ENCODE measurements around the gene CHRNA4.
"Not testable (repeated sequence)": the region's sequence is repeated elsewhere in the genome, so short reads cannot be mapped to it uniquely, and the experiment has no call there.

The CHRNA4 gene

GRCh38 chr20:63347950-63348827 is 13.0 kb downstream of the CHRNA4 start:
- no peak for DNase-seq

DNA sequence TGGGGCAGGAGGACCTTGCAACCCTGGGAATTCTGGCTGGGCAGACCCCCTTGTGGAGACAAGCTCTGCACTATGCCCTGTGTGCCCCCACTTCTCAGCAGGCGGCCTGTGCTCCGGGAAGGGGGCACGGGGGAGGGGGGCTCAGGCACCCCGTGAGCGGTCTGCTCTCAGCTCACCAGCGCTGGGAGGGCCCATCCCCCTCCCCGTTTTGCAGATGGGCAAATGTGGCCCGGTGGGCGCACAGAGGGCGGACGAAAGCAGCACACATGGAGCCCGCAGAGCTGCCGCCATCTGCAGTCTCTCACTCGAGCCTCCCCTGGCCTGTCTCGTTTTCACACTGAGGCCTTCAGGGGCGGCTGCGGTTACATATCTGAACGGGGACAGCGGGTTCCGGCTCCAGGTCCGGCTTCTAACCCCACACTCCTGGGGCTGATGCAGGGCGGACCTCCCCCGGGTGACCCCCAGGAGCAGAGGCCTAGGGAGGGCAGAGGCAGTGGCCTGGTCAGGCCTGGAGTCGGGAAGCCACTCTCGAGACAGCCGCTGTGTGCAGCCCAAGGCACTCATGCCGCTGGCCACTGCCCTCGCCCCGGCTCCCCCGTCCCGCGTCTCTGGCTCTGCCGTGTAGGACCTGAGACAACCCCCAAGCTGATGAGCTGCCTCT is 13.9 kb downstream of the CHRNA4 start:
- no peak for DNase-seq

GRCh38 chr20:63346131-63347080 is 14.7 kb downstream of the CHRNA4 start:
- no peak for DNase-seq

- DNase-seq, result no peak
These were observed 15.6 kb downstream of the CHRNA4 start for GRCh38 chr20:63345328-63346100.

GRCh38 chr20:63344616-63345327 is 16.4 kb downstream of the CHRNA4 start:
- no peak for DNase-seq

DNA sequence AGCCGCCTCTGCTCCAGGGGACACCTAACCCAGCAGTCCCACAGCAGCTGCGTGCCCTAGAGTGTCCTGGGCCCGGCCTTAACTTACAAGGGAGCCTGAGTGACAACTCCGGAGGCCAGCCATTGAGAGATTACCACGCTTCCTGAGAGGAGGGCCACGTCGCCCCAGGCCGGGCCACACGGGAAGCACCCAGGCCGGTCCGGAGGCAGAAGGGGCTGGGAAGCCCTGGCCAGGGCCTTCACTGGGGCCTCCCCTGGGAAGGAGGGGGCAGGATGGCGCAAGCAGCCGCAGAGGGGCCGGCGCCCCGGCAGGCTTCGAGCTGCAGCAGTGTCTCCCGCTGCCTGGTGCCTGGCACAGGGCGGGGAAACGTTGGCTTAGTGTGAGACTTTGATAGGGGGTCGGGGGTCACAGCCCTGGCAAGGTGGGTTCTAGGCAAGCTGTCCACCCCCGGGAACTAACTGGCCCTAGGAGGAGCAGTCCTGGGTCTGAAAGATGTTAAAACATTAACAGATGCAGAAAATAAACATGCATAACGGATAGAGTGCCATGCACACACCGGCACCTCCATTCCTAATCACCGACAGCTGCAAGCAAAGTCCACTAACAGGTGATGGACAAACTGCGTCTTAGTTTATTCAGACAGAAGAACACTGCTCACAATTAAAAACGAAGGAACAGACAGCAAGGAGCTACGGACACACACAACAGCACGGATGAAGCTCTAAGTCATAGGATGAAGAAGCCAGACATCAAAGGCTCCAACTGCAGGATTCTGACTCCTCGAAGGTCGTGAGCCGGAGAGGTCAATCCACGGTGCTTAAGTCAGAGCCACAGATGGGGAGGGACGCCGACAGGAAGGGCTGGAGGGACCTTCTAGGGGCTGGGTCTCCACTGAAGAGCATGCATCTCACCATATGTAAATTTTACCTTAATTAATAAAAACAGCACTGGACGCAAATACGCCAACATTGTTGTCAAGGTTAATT is 17.4 kb downstream of the CHRNA4 start:
- DNase-seq, result no peak

GRCh38 chr20:63342561-63343459 is 18.3 kb downstream of the CHRNA4 start:
- no peak for DNase-seq

- DNase-seq, result not testable (repeated sequence)
These were observed 20.9 kb downstream of the CHRNA4 start for GRCh38 chr20:63340158-63340688.

GRCh38 chr20:63339154-63340094 is 21.7 kb downstream of the CHRNA4 start:
- DNase-seq, result not testable (repeated sequence)

- DNase-seq, result no peak
These were observed 23.2 kb downstream of the CHRNA4 start for GRCh38 chr20:63337786-63338420.

GRCh38 chr20:63336232-63336752 is 24.9 kb downstream of the CHRNA4 start:
- DNase-seq, result no peak

DNA sequence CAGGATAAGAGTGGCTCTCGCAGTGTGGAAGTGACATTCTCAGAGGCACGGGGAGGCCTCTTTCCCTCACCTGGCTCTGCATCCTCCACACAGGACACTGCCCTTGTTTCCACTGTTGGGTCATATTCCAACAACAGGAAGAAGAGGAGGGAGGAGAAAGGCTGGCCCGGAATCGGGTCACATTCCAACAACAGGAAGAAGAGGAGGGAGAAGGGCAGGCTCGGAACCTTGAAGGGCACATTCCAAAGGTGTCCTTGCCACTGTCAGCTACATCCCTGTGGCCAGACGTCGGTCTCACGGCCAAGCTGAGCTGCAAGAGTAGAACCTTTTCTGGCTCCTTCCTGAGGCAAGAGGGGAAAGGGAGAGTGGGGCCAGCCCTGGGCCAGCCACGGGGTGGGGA is 25.4 kb downstream of the CHRNA4 start:
- no peak for DNase-seq

- not testable (repeated sequence) for DNase-seq
These were observed 26.1 kb downstream of the CHRNA4 start for GRCh38 chr20:63335060-63335459.

GRCh38 chr20:63334356-63334755 is 26.8 kb downstream of the CHRNA4 start:
- no peak for DNase-seq

- DNase-seq, result no peak
These were observed 27.8 kb downstream of the CHRNA4 start for GRCh38 chr20:63333241-63333836.

DNA sequence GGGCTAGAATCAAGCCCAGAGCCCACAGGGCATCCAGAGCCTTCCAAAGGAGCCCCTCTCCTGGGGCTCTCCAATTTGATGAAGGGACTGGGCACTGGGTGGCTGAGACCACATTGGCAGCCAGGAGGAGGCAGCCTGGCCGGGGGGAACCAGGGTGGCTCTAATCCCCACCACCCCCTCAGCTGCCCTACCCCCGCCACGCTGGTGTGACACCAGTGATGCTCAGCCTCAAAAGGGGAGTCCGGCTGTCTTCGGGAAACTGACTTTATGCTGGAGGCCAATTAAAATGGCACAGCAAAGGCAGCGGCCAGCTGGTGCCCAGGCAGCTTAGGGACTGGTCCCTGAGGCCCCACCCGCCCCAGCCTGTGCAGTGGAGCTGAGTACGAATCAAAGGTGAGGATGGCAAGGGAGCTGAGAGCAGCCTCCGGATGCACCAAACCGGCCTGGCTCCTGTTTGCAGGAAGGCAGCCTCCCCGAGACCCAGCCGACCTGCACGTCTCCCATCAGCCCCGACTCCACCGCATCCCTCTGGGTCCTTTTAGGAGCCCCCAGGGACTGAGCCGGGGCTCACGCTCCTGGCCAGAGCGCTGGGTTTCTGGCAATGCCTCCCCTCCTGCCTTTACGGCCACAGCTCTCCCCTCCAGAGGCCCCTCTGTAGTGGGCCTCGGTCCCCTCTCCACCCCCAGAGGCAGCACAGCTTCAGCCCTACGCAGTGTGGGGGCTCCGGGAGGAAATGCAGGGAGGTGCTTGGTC is 28.5 kb downstream of the CHRNA4 start:
- no peak for DNase-seq

All from activated CD8-positive, alpha-beta memory T cell treated with anti-CD3 and anti-CD28 coated beads for 24 hours (primary cell).